HG02943 (cell line): Measurements from ENCODE around the gene TMEM245.
A peak's percentile ranks its signal among the peaks of the same experiment; 100 is the strongest.

Experiments
- ATAC-seq: cut with Tn5 transposase; IDR thresholded peaks from one replicate; pipeline ENCODE4 v1.9.1; 2021; ENCODE audit warnings: mild to moderate bottlenecking, low read depth, moderate library complexity; ENCODE audit not compliant: unreplicated experiment

Gene TMEM245

GRCh38 chr9:109119439-109120203 lies at the start of gene TMEM245:
TMEM245 (minus strand) TSS chr9:109119947; CDS start chr9:109119913, 34 bp downstream.
- ATAC-seq = peak; percentile 88

DNA sequence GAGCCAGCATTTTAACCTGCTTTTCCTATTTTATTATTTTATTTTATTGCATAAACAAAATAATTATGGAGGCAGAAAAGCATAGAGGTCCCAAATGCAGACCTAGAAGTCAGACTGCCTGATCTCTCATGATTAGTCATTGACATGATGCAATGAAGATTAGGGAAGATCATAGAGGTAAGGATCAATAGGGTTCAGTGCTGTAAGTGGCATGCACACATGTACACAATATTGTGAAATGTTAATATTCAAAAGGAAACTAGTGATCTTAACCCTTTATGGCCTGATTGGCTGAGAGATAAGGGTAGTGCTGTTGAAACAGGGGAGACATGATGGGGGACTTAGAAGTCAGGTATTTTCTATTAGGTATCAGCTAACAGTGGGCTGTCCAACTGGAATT lies 48.4 kb upstream of the TMEM245 start:
- no peak for ATAC-seq

GRCh38 chr9:109167716-109168115 lies 48.0 kb upstream of the TMEM245 start:
- ATAC-seq = no peak

DNA sequence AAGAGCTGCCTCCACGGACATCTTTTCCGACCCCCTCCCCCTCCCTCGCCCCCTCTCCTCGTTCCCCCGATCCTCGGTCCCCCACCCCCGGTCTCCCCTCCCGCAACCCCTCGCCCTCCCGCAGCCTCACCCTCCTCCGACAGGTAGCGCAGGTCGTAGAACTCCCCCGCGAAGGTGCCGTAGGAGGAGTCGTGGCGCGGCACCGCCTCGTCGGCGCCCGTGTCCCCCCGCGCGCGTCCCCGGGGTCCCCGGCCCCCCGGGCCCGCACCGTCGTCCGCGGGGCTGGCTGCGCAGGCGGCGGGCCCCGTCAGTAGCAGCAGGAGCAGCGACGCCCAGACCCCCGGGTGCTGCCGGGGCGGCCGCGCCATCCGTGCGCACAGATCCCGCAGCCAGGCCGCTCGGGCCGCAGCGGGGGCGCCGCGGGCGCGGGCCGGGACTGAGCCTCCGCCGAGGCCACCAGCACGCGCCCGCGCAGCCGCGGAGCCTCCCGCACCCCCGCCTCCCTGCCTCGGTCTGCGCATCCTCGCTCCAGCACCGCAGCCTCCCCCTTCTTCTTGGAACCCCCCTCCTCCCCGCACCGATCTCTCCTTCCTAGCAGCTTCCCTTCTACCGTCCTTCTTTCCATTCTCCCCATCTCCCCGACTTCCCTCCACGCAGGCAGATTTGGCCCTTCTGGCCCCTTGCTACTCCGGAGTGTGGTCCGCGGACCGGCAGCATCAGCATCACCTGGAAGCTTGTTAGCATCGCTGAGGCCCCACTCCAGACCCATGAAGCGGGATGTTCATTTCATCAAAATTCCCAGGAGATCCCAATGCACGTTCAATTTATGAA lies 47.2 kb upstream of the TMEM245 start, which contains the start of gene FRRS1L:
FRRS1L (minus strand) TSS at position 479 of the 831 bp plus-strand sequence; CDS start at position 368, 111 bp downstream.
- ATAC-seq = no peak

DNA sequence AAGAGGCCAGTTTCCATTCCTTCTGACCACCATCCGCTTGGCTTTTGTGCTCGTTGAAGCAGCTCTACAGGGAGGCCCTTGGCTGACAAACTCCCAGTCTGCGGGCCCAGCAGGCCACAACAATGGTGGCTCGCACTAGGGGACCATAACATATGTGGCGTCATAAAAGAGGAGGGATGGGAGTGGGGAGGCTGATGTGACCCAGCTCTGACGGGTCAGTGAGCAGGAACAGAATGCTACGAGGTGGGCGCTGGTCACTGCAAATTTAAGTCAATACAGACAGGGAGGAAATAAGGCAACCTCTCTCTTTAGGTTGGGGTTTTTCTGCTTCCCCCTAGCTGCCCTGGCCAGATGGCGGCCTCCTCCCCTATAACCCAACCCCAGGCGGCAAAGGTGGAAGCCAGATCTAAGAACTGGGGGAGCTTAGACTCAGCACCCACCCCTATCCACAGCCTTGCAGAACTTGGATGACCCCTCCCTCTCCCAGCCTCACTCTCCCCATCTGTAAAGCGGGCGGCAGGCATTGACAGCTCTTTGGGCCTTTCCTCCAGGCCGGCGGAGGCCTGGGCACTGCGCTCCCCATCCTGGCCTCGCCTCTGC lies 46.5 kb upstream of the TMEM245 start:
- no peak for ATAC-seq

DNA sequence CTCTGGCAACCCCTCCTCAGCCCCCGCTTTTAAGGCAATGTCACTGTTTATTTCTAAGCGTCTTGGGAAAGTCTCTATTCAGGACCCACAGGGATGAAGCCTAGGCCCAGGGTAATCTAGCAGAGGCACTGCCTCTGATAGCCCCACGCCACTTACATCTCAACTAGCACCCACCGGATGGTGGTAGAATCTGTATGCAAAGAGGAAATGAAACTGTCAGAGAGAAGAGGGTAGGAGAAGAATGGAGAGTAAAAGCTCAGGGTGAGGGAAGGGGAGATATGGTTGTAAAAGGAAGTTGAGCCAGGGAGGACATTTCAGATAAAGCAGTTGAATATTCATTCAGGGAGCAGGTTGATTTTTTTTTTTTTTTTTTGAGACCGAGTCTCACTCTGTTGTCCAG lies 44.3 kb upstream of the TMEM245 start:
- no peak for ATAC-seq

DNA sequence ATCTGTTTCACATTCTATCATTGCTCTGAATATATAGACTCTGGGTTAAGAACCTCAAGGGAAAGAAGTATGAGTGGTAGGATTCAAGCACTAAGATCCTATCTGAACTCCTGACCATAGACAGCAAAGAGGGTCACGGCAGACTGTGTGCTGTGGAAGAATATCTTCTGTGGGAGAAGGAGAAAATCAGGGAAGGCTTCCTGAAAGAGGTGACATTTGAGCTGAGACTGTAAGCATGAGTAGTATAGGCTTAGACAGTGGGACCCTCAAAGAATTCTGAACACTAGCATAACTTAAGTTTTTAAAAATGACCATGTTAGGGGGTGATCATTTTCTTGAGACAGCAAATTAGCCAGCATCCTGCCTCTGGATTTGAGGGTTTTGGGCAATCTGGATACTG lies 43.4 kb upstream of the TMEM245 start:
- ATAC-seq = no peak

- no peak for ATAC-seq
Observed at GRCh38 chr9:109162677-109163076, 42.9 kb upstream of the TMEM245 start.

DNA sequence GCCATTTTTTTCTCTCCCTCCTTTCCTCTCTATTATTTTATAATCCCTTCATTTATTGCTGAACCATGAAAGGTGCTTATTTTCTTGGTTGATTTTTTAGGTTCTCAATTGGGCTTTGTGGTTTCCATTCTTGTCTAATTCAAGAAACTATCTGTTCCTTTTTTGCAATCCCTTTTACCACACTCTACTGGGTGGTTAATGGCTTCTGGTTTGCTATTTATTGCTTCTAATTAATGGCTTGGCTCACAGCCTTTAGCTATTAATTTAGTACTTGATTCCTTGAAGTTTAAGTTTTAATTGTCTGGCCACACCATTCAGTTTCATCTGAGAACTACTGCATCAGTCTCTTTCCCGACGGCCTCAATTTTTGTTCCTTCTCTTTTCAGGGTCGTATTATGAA lies 41.7 kb upstream of the TMEM245 start:
- ATAC-seq = no peak

- no peak for ATAC-seq
Observed at GRCh38 chr9:109159583-109159982, 39.8 kb upstream of the TMEM245 start.

GRCh38 chr9:109158651-109159050 lies 38.9 kb upstream of the TMEM245 start:
- no peak for ATAC-seq

DNA sequence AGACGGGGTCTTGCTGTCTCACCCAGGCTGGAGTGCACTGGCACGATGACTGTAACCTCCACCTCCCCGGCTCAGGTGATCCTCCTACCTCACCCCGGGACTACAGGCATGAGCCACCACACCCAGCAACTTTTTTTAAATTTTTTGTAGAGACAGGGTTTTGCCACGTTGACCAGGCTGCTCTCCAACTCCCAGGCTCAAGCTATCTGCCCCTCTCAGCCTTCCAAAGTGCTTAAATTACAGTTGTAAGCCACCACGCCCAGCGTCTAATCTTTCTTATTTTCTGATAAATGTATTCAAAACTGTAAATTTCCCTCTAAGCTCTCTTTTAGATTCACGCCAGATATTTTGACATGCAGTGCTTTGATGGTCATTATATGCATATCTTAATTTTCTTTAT lies 37.0 kb upstream of the TMEM245 start:
- ATAC-seq = no peak

- no peak for ATAC-seq
Observed at GRCh38 chr9:109150925-109151545, 31.3 kb upstream of the TMEM245 start.

DNA sequence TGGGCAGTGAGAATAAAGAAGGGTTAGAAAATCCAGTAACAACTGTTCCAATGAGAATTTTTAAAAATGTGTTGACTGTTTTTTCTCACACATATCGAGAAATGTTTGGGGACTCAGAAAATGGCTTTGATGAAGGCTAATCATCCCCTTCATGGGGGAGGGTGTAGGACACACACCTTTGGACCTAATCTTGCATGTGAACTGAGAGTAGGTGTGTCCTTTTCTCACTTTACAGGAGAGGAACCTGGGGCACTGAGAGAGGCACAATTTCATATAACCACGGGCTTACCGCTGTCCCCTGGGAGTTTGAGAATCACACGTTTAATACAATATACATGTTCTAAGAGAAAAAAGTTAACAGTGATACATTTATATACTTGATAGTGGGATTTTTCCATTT lies 30.0 kb upstream of the TMEM245 start:
- ATAC-seq = no peak

DNA sequence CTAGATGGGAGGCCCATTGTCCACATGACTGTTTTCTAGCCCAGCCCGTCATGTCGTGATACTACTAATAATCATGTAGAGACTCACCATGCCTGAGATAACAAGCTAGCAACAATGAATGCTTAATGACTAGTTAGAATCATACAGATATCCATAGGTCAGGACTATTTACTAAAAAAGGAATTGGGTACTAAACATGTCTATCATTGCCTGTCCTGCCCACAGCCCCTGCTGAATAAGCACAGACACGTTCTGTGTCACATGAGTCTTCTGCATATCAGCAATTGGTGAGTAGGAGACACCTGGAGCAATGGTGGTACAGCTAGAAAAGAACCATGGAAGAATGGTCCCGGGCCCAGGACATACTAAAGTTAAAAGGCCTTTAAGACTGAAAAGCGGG lies 29.3 kb upstream of the TMEM245 start:
- no peak for ATAC-seq

- no peak for ATAC-seq
Observed at GRCh38 chr9:109145051-109145450, 25.3 kb upstream of the TMEM245 start.

GRCh38 chr9:109143881-109144562 lies 24.3 kb upstream of the TMEM245 start:
- peak; percentile 98 for ATAC-seq

GRCh38 chr9:109141375-109141774 lies 21.6 kb upstream of the TMEM245 start:
- no peak for ATAC-seq

- no peak for ATAC-seq
Observed at GRCh38 chr9:109139851-109140250, 20.1 kb upstream of the TMEM245 start.

- no peak for ATAC-seq
Observed at GRCh38 chr9:109138421-109138820, 18.7 kb upstream of the TMEM245 start.
